ENCODE results near the gene ACTRT2. TPM values are rescaled to one million over a fixed set of nuclear protein-coding genes. Genes with fewer than 3 reads are reported as not detected.

Gene ACTRT2
- total RNA-seq, 1 donor from 2014 or later: not detected

- no peaks in the 10 kb centered on the region for H3K27me3 ChIP-seq (ENCODE audit: control insufficient read depth, insufficient read depth, low read length)
- no peaks in the 10 kb centered on the region for H3K36me3 ChIP-seq (ENCODE audit: control insufficient read depth, insufficient read depth, low read length)
- no peak for DNase-seq (ENCODE audit: low read depth)
- H3K4me3 ChIP-seq (ENCODE audit: low read depth, low read length): no peak overlapping the region
- no peak for TF ChIP-seq CTCF (IDR thresholded peaks at IDR 0.05; ENCODE audit: insufficient read depth, low read length, poor library complexity, severe bottlenecking)
Observed at GRCh38 chr1:3051270-3052268, 30.3 kb downstream of the ACTRT2 start.

- no peak for DNase-seq (ENCODE audit: low read depth)
- no peaks in the 10 kb centered on the region for H3K27me3 ChIP-seq (ENCODE audit: control insufficient read depth, insufficient read depth, low read length)
- H3K4me3 ChIP-seq (ENCODE audit: low read depth, low read length): no peak overlapping the region
- H3K36me3 ChIP-seq (ENCODE audit: control insufficient read depth, insufficient read depth, low read length): no peaks in the 10 kb centered on the region
- TF ChIP-seq CTCF (IDR thresholded peaks at IDR 0.05; ENCODE audit: insufficient read depth, low read length, poor library complexity, severe bottlenecking): no peak
Observed at GRCh38 chr1:3052501-3052900, 31.2 kb downstream of the ACTRT2 start.

GRCh38 chr1:3053366-3053980 lies 32.2 kb downstream of the ACTRT2 start:
- Histone ChIP-seq H3K4me3 (ENCODE audit: low read depth, low read length) (no peak overlapping the region), H3K27me3 (ENCODE audit: control insufficient read depth, insufficient read depth, low read length) (peaks cover 2% of the 10 kb centered on the region), H3K36me3 (ENCODE audit: control insufficient read depth, insufficient read depth, low read length) (no peaks in the 10 kb centered on the region)
- no peak for DNase-seq (ENCODE audit: low read depth)
- TF ChIP-seq CTCF (IDR thresholded peaks at IDR 0.05; ENCODE audit: insufficient read depth, low read length, poor library complexity, severe bottlenecking): no peak

- no peak for DNase-seq (ENCODE audit: low read depth)
- Histone ChIP-seq H3K4me3 (ENCODE audit: low read depth, low read length) (no peak overlapping the region), H3K36me3 (ENCODE audit: control insufficient read depth, insufficient read depth, low read length) (no peaks in the 10 kb centered on the region), H3K27me3 (ENCODE audit: control insufficient read depth, insufficient read depth, low read length) (peaks cover 2% of the 10 kb centered on the region)
- no peak for TF ChIP-seq CTCF (IDR thresholded peaks at IDR 0.05; ENCODE audit: insufficient read depth, low read length, poor library complexity, severe bottlenecking)
Observed at GRCh38 chr1:3053986-3054385, 32.7 kb downstream of the ACTRT2 start.

- H3K27me3 ChIP-seq (ENCODE audit: control insufficient read depth, insufficient read depth, low read length): peaks cover 2% of the 10 kb centered on the region
- TF ChIP-seq CTCF (IDR thresholded peaks at IDR 0.05; ENCODE audit: insufficient read depth, low read length, poor library complexity, severe bottlenecking): no peak
- H3K36me3 ChIP-seq (ENCODE audit: control insufficient read depth, insufficient read depth, low read length): no peaks in the 10 kb centered on the region
- H3K4me3 ChIP-seq (ENCODE audit: low read depth, low read length): no peak overlapping the region
- DNase-seq (ENCODE audit: low read depth): no peak
Observed at GRCh38 chr1:3054474-3054873, 33.2 kb downstream of the ACTRT2 start.

Data from kidney epithelial cell (primary cell).